Sciatic nerve (tissue), 2 donors: ENCODE data around the gene FLVCR2. TPM values are rescaled to one million over a fixed set of nuclear protein-coding genes. Genes with fewer than 3 reads are reported as not detected.
A peak's percentile ranks its signal among the peaks of the same experiment; 100 is the strongest.

Experiments
- ATAC-seq: fragments of 200-7000 bp; cut with Tn5 transposase; one replicate; pipeline ENCODE4 v1.9.1; 2020; ENCODE audit warnings: mild to moderate bottlenecking, moderate library complexity
- DNase-seq: peaks from one replicate; pipeline ENCODE4 v3.0.0-alpha.2; 2020; ENCODE audit warnings: low spot score
- intact Hi-C: fragments of 100-400 bp; cut with DNase I; formaldehyde crosslinking; loops from one replicate; pipeline ENCODE4 v1.14.2; 2022
- total RNA-seq: library from RNA; stranded (reverse); fragmentation: NEBNext Ultra II Directional; extraction: Animal tissue kit (Norgen Biotek cat#: 25700); gene quantifications from one replicate; pipeline ENCODE4 v1.2.1, GENCODE V29; 2021
- donor health status: DM: no; HTN: no; CAD: no.
- donor health status: DM: no; HTN: no; CAD: no.

FLVCR2 gene
- total RNA-seq, 1 donor from 2014 or later: 56.4 TPM

DNA sequence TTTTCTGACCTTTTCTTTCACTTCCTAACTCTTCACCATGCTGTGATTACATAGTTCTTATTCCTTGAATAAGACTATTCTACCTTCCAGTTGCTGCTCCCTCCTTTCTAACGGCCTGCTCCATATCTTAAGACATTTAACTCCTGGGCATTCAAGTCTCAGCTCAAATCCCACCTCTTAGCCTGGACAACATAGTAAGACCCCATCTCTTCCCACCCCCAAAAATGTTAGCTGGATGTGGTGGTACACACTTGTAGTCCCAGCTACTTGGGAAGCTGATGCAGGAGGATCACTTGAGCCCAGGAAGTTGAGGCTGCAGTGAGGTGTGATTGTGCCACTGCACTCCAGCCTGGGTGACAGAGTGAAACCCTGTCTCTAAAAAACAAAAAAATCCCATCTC is 71.4 kb downstream of the FLVCR2 start:
- intact Hi-C loops: no loop called here
- no peak for ATAC-seq

DNA sequence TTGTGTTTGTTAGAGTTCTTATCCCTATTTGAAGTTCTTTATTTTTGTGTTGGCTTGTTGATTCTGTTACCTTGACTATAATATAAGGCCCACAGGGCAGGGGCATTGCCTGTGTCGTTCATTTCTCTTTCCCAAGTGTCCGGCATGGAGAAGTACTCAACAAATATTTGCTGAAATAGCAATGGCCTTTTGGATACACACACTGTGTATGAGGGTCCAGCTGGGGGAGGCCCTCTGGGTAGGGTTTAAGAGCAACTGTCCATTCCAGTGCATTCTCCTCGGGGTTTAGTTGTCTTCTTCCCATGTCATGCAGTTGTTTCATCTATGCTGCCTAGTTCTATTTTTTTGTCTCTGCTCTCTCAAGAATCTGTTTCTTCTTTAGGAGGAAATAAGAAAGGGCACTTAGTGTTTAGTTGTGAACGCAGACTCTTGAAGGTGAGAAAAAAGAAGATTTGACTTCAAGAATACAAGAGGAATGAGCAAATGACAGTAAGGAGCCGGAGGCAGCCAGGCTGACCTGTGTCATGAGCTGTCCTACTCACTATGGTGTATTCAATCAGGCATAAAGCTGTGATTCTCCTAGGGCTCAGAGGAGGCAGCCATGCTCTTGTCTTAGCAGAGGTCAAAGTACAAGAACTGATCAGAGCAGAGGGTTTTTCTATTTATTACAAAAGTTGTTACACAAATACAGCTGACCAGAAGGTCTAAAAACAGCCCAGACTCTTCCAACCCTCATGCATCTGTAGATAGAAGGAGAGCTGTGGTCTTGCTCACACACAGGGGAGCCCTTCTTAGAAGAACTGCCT is 72.0 kb downstream of the FLVCR2 start:
- ATAC-seq: no peak
- no peak for DNase-seq
- intact Hi-C loops: no loop called here

More for the DNA sequence above, 71.4 kb downstream of the FLVCR2 start:
- DNase-seq: no peak

DNA sequence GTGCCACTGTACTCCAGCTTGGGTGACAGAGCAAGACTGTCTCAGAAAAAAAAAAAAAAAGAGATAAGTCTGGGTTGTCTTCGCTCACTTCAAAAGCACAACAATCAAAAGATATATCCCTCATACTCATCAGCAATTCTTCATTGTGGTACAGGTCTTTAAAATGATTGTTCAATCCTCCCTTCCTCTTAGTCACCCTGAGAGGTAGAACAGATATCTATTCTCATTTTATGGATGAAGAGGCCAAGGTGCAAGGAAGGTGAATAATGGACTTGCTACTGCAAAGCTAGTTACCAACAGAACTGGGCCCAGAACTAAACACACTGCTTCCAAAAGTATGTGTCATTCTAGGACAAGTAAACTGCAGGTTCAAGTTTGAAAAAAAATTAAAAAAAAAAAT is 75.1 kb downstream of the FLVCR2 start:
- DNase-seq (no peak), ATAC-seq (no peak)
- intact Hi-C loops: loop anchor here (1.0 kb wide), 1 partner anchor 75 kb away; the partner anchor contains the start of gene FLVCR2

DNA sequence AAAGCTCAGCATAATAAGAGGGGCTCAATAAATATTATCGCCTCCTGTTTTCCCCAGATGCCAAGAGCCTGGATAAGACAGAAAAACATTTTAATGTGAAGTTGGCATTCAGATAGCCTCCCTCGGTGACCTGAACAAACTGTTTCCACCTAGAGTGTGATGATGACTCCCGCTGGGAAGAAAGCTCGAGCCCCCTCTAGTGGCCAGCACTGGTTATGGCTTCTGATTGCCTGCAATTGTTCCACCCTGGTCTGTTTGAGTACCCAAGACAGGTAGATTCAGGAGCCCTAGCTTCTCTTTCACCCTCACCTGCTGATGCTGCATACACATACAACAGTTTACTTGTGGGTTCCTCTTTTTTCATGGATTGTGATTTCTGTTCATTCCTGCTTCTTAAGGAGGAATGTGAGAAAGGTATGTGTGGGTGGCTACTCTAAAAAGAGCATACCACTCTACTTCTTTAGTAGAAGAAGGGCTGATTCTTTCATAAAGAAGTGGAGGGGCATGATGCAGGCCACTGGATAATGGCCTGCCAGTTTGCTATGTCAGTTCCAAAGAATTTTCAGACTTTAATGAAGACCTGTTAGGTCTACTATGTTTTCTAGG is 75.8 kb downstream of the FLVCR2 start:
- DNase-seq: peak; percentile 92
- intact Hi-C loops: no loop called here
- ATAC-seq: peak; percentile 91

DNA sequence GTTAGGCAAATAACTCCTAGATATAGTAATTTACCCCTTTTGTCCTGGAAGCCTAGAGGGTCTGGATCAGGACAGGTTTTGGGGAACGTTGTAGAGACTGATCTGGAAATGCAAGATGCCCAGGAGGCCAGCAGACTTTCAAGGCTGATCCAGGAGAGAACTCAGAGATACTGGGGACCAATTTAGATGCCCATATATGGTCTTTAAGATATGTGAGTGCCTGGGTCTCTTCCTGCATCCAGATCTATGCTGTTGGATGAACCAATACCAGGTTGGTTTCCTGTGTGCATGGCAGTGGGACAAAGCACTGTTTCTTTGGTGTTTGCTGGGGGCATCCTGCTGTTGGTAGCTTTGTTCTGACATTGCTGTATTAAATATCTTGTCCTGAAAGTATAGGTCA is 76.8 kb downstream of the FLVCR2 start:
- intact Hi-C loops: no loop called here
- DNase-seq (no peak), ATAC-seq (no peak)

DNA sequence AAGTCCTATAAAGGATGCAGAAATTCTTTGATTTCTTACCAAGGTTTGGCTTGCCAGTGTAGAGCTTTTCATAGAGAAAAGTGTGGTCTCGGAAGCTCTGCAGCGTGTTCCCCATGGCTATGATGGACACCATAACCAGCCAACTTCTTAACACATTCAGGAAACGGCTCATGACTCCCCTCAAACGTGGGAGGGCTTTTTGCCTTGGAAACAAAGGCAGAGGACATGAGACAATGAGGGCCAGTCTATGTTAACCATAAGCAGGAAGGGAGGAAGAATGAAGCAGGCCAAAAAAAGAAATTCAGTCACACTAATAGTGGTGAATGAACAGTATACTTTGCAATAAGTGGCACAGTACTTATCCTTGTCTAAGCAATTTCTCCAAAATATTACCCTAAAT is 78.9 kb downstream of the FLVCR2 start:
- intact Hi-C loops: no loop called here
- no peak for DNase-seq
- no peak for ATAC-seq

DNA sequence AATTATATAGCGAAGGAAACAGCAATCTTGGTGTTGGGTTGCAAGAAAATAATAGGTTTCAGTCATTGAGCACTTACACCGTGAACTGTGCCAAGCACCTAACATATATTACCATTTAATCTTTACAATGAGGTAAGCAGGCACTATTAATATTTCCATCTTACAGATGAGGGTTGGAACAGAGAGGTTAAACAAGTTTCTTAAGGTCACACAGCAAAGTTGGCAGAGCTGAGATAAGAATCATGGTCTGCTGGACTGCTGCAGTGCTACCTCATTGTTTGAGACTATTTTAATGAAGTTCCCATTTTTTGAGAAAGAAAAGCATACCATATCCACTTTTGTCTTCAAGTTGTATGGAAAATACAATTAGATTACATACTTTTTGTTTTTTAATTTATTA is 80.5 kb downstream of the FLVCR2 start:
- intact Hi-C loops: no loop called here
- DNase-seq (no peak), ATAC-seq (no peak)

DNA sequence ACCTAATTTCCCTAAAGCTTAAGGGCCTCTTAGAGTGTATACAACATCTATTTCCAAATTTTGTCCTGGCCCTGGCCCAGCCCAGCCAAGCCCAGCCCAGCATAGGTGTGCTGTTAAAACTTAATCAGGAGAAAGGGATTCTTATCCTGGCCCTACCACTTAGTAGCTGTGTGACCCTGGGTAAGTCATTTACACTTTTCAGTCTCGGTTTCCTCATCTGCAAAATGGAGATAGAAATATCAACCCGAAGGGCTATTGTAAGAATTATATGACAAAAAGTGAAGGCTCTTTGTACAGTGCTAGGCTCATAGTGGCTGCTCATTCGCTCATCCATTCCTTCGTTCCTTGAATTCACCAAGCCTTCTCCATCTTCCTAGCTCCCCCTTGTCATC is 81.8 kb downstream of the FLVCR2 start:
- intact Hi-C loops: no loop called here
- DNase-seq: no peak
- ATAC-seq: no peak

DNA sequence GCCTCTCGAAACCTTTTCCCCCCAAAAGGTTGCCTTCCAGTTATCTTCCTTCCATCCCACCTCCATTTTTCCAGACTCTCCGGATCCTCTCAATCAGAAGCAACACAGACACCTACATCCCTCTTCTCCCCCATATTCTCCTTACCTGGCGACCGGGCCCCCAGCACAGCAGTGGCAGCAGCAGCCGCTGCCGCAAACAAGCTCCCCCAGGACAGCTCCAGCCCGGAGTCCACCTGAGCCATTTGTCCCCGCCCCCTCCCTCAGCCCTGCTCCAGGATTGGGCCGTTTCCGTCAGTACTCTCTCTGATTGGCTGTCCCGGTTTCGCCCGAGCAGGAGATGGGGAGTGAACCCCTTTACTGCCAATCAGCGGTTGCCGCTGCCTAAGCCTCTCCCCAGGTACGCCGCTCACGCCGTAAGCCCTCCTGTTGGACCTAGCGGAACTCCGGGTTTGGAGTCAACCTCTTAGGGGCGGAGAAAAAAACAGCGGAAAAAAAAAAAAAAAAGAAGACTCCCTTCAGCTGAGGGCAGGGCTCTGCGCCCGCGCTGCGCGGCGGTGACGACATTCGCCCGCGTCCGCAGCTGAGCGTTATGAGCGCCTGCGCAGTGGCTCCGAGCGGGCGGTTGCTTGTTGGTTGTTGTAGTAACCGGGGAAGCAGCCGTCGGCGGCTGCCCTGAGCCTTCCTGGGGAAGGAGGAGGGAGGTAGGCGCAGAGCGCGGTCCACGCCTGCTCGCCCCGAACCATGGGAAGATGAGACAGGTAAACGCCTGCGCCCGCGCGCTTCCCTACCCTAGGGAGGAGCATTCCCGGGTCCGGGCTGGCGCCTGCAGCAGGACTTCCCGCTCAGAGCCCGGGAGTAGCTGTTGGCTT is 82.4 kb downstream of the FLVCR2 start, which contains the start of the genes ERG28 and TTLL5:
TSS of gene ERG28 (minus strand) at position 247 of the 869 bp plus-strand sequence. CDS start 3,374 bp downstream, outside the sequence.
TSS of gene TTLL5 (plus strand) at position 617 of the 869 bp plus-strand sequence. CDS start 1,904 bp downstream, outside the sequence.
- intact Hi-C loops: no loop called here
- ATAC-seq: peak; percentile 98

DNA sequence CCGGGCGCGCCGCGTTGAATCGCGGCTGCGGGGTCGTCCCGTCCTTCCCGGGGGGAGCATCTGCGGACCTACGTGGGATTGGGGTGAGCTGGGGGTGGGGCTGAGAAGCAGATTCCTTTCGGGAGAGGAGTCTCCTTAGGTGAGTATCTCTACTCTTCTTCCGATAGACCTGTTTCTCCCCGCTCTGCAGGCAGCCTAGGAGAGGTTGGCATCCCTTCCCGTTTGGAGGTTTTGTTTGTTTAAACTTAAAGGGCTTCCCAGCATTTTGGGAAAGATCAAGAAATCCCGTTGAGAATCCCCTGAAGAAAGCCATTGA is 83.0 kb downstream of the FLVCR2 start:
- ATAC-seq: no peak
- no peak for DNase-seq
- intact Hi-C loops: no loop called here

More for the DNA sequence above, 82.4 kb downstream of the FLVCR2 start, which contains the start of the genes ERG28 and TTLL5:
- DNase-seq: peak; percentile 97

DNA sequence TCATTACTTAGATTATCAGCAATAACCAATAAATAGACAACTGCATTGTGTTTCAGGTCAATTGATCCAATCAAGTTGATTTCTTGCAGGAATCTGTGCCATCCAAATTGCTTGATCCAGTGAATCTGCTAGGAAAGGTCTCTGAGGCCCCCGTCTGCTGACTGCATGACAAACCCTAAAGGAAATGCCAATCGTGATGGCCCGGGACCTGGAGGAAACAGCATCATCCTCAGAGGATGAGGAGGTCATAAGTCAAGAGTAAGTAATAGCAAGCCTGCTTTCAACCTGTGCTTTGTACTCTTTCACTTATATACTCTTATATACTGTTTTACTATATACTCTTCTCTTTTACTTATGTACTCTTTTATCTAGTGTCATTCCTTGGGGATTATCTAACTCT is 84.5 kb downstream of the FLVCR2 start:
- ATAC-seq: no peak
- intact Hi-C loops: no loop called here
- DNase-seq: no peak

DNA sequence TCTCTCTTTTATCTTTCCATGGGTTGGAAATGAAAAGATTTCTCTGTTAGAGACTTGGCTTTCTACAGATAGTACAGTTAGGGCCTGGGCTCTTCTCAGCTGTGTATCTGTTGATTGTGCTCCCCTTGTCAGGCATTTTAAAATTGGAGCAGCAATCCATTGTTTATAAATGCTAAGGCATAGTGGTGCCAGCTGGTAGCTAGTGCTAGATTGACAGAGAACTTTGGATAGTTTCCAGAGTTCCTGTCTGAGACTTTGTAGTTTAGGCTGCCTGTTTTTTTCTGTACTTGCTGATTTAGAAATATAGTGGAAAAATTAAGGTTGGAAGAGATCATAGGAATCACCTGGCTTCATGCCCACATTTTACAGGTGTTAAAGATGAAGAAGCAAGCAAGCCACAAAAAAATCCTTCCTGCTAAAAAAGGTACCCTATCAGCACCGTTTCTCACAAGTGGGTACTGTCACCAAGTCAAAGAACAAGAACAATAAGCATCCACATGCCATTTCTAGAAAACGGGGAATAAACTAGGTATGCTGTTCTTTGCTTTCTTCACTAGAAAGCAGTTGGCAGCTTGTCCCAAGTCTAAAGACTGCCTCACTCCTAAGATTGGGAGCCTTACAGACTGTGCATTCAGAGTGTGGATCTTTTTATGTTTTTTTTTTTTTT is 88.8 kb downstream of the FLVCR2 start:
- ATAC-seq (no peak), DNase-seq (no peak)
- intact Hi-C loops: no loop called here

DNA sequence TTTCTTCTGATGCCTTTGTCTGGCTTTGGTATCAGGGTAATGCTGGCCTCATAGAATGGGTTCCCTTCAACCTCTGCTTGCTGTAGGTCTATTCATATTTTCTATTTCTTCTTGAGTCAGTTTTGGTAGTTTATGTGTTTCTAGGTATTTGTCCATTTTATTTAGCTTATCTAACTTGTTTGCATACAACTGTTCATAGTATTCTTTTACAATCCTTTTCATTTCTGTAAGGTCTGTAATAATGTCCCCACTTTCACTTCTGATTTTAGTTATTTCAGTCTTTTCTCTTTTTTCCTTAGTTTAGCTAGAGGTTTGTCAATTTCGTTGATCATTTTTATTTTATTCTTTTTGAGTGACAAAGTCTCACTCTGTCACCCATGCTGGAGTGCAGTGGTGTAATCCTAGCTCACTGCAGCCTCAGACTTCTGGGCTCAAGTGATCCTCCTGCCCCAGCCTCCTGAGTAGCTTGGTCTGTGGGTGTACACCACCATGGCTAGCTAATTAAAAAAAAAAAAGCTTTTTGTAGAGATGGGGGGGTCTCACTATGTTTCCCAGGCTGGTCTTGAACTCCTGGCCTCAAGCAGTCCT is 94.3 kb downstream of the FLVCR2 start:
- no peak for ATAC-seq
- DNase-seq: no peak
- intact Hi-C loops: no loop called here

DNA sequence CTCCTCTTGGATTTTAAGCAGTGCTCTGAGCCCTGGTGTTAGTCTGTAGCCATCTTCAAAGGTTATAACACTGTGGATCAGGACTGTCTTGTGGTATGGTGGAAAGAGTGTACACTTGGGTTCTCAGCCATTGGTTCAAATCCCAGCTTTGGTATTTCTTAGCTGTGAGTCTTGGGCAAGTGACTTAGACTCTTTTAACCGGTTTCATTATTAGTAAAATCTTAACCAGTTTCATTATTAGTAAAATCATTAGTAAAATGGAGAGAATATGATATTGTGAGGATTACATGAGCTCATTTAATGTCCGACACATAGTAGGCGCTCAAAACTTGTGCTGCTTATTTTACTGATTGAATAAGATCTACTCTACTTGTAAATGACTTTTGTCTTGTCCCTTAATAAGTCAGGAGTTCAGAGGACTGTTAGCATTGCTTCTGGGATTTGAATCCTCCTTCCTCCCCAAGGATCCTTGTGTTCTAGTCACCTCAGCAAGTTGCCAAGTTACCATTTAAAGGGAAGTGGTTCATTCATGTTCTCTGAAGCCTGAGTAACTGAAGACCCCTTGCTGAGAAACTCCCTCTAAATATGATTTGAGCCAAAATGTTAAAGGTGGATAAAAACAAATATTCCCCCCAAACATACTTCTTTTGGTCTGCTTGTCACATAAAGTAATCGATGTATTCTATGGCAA is 95.1 kb downstream of the FLVCR2 start:
- ATAC-seq: no peak
- intact Hi-C loops: no loop called here
- DNase-seq: no peak

DNA sequence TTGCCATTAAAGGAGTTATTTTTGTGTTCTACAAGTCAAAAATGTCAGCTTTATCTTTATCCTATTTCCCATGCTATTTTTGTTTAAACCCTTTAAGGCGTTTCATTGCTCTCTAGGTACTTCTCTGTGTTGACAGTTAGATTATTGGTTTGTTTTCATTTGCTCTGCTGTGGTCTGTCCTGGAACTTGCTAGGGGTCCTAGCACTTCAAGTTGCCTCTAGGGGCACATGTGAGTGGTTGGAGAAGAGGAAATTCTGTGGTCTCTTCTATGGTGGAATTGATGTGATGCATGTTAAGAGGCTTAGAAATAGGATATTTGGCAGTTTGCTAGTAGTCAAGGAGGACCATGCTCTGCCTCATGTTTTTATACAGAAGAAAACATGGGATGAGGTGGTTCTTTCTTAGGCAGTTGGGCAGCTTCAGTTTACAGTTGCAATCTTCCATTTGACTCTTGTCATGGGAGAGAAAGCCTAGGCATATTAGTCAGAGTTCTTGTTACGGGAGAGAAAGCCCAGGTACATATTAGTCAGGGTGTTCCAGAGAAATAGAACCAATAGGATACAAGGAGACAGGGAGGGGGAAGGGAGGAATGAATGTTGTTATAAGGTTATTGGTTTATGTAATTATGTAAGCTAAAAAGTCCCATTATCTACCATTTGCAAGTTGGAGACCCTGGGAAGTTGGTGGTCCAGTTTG is 97.0 kb downstream of the FLVCR2 start:
- intact Hi-C loops: no loop called here
- DNase-seq (no peak), ATAC-seq (no peak)

DNA sequence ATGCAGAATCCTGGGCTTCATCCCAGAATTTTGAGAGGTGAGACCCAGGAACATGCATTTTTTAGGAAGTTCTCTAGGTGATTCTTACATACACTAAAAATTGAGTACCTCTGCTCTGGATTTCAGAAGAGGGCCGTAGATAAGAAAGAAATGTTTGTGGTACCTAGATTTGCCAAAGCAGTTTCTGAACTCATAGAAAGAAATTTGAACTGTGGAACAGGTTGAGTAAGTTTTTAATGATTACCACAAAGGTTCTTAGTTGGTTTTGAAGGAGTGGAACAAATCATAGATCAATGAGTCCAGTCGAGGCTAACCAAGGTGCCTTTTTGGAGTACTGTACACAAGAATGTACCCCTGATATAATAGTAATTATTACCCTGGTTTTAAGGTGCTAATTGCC is 107.5 kb downstream of the FLVCR2 start:
- no peak for ATAC-seq
- intact Hi-C loops: no loop called here
- DNase-seq: no peak

DNA sequence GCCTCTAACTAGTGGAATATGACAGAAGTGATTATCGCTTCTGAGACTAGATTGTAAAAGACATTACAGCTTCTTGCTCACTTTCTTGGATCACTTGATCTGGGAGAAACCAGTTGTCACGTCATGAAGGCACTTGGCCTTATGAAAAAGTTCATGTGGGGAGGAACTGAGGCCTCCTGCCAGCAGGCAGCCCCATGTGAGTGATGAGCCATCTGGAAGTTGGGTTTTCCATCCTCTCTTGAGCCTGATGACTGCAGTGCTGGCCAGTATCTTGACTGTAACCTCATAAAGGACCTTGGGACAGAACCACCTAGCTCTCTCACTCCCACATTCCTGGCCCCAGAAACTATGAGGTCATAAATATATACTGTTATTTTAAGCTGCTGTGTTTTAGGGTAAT is 110.6 kb downstream of the FLVCR2 start:
- DNase-seq: no peak
- intact Hi-C loops: no loop called here
- peak; percentile 70 for ATAC-seq

DNA sequence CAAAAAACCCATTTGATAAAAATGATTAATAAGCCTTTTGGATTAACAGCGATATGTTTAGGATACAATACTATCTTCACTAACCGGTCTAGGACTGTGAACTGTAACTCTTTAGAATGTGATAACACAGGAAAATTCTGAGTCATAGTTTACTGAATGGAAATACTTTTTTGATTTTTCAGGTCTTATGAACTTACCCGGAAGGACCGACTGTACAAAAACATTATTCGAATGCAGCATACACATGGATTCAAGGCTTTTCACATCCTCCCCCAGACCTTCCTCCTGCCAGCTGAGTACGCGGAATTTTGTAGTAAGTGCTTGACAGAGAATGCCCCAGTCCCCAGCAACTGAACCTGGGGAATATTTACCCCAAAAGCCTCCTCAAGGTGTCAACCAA is 111.6 kb downstream of the FLVCR2 start:
- DNase-seq: no peak
- no peak for ATAC-seq
- intact Hi-C loops: no loop called here
